Tracheal epithelial cell (primary cell): Measurements from ENCODE around the gene HAND2. TPM values are rescaled to one million over a fixed set of nuclear protein-coding genes. Genes with fewer than 3 reads are reported as not detected.

Source experiments
- total RNA-seq: library from RNA; depleted of rRNA; stranded (reverse); fragments of >200 nt; gene quantifications from 2 replicates; pipeline ENCODE4 v1.2.1, GENCODE V29; 2014

HAND2 gene
- not detected in 2 replicates for total RNA-seq

DNA sequence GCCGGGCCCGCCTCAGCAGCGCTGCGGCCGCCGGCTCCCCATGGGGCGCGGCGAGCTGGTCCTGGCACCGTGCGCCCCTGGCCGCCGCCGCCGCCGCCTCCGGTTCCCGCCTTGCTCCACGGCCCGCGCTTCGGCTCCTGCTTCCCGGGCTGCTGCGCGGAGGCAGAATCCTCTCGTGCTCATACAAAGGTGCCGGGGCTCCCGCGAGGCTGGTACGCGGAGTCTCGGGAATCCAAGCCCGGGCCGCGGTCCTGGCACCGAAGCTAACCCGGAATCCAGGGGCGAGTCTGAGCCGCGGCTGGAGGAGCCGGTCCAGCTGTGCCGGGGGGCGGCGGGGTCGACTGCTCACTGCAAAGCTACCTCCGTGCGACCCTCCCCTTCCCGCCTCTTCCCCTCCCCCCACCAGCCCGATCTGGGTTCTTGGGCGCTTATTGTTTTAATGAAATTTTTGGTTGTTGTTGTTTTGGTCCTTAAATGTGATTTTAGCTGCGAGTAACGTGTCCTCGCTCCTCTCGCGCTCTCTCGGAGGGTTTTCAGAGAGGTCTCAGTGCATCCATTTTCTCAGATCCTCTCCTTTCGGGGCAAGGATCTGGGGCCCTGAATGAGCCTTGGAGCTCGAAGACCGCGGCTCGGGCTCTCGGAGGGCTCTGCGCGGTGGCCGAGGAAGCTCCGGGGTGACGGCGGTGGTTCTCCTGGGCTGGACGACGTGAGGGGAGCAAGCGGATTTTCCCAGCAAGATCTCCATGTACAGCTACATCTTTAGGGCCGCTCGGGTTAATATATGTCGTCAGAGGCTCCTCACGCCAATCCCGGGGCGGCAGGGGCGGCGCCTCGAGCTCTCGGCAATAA, at the start of gene HAND2:
Gene HAND2, minus strand, starts transcription at position 753 of the 849 bp plus-strand sequence. CDS start 940 bp downstream, outside the sequence.

Other genes starting within 250 kb of the HAND2 start
- gene HMGB2, start 195.9 kb downstream of the HAND2 start, total RNA-seq: 15.7 and 17.7 TPM in 2 replicates
- gene SAP30, start 159.3 kb downstream of the HAND2 start, total RNA-seq: 6.8 and 20.0 TPM in 2 replicates
- not detected in 2 replicates for gene SCRG1, start 131.1 kb downstream of the HAND2 start, total RNA-seq